RWPE1 (cell line): ENCODE measurements around the gene KDM6B.
A peak's percentile ranks its signal among the peaks of the same experiment; 100 is the strongest.

Experiments used
- CTCF ChIA-PET: fragments of 350-600 bp; sonication (Branson Sonifier 250); formaldehyde crosslinking; extraction: SDS; loops from one replicate; lab custom pipeline; 2021; lab: Yijun Ruan, JAX
- POLR2A ChIA-PET: fragments of 400-600 bp; formaldehyde crosslinking; extraction: SDS; loops from one replicate; lab custom pipeline; 2020; ENCODE audit warnings: antibody characterized with exemption; ENCODE audit not compliant: low non-redundant PET; lab: Yijun Ruan, JAX
- DNase-seq: peaks from one replicate; pipeline ENCODE4 v3.0.0; 2012; ENCODE audit warnings: low spot score
- H3K27ac ChIP-seq: fragments of 450-650 bp; 2 replicates; pipeline ENCODE4 v1.5.1; 2017
- TF ChIP-seq, protein P1 (sequence below): fragments of 450-650 bp; conservative IDR thresholded peaks from 2 replicates; pipeline ENCODE4 v1.5.1; 2017; ENCODE audit warnings: low read depth, mild to moderate bottlenecking

KDM6B gene

GRCh38 chr17:7839876-7840261 is 5.9 kb downstream of the KDM6B start:
- no peak for DNase-seq
- POLR2A ChIA-PET = interaction anchor here (1.2 kb wide), 1 partner anchor 17 kb away, joined by 7 read pairs; the partner anchor contains the start of gene NAA38
- TF ChIP-seq, protein P1, sequence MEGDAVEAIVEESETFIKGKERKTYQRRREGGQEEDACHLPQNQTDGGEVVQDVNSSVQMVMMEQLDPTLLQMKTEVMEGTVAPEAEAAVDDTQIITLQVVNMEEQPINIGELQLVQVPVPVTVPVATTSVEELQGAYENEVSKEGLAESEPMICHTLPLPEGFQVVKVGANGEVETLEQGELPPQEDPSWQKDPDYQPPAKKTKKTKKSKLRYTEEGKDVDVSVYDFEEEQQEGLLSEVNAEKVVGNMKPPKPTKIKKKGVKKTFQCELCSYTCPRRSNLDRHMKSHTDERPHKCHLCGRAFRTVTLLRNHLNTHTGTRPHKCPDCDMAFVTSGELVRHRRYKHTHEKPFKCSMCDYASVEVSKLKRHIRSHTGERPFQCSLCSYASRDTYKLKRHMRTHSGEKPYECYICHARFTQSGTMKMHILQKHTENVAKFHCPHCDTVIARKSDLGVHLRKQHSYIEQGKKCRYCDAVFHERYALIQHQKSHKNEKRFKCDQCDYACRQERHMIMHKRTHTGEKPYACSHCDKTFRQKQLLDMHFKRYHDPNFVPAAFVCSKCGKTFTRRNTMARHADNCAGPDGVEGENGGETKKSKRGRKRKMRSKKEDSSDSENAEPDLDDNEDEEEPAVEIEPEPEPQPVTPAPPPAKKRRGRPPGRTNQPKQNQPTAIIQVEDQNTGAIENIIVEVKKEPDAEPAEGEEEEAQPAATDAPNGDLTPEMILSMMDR = no peak
- H3K27ac ChIP-seq = peak overlapping the region; percentile 75
- CTCF ChIA-PET = interaction anchor here (0.6 to 1.7 kb wide), 2 partner anchors 11 to 167 kb away, joined by 3 to 4 read pairs; no protein-coding TSS in a partner anchor

DNA sequence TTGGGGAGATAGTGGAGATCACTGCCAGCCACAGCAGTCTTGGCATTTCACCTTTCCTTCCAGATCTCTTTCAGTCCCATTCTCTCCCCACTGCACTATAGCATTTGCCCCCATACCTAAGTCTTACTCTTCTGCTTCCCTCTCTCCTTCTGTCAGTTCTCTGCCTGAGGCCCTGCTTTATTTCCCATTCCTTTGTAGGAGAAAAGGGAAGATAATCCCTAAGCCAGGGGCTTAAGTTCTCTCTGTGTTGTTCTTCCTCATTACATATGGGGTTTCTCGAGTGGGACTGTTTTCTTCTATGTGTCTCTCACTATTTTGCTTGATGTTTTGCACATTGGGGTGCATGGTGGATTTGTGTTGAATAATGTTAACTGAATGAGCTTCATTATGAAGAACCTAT is 6.4 kb downstream of the KDM6B start:
- ChIA-PET CTCF (interaction anchor here (0.6 kb wide), 2 partner anchors 149 to 167 kb away, joined by 3 read pairs; no protein-coding TSS in a partner anchor), POLR2A (no interaction called here)
- no peak for DNase-seq
- no peak overlapping the region for H3K27ac ChIP-seq
- TF ChIP-seq, protein P1 = no peak

GRCh38 chr17:7840875-7841274 is 6.9 kb downstream of the KDM6B start:
- DNase-seq = no peak
- CTCF ChIA-PET = interaction anchor here (0.6 kb wide), 2 partner anchors 21 to 148 kb away, joined by 3 read pairs; no protein-coding TSS in a partner anchor
- H3K27ac ChIP-seq = peak overlapping the region; percentile 94
- POLR2A ChIA-PET = no interaction called here
- TF ChIP-seq, protein P1 = no peak

DNA sequence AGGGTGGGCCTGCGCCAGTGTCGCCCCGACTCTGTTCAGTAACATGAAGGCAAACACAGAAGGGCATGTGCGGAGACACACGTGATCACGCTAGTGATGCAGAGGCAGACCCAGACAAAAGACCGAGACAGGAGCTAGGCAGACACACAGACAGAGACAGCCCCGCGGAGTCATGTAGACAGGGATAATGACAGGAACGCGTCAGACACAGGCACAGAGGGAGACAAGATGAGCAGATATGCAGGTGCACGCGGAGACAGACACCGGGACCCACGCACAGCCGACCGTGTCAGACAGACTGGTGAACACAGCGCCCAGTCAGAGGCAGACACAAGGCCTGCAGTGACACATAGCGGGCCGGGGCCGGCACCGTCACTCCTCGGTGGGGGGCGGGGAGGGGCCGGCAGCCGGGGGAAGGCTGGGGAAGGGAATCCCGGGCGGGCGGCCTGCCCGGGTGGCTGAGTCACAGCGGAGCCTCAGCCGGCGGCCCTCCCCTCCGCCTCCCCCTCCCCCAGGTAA is 7.4 kb downstream of the KDM6B start:
- ChIA-PET POLR2A (no interaction called here), CTCF (interaction anchor here (0.6 to 1.3 kb wide), 2 partner anchors 21 to 98 kb away, joined by 3 read pairs; no protein-coding TSS in a partner anchor)
- TF ChIP-seq, protein P1 = peak; percentile 42
- DNase-seq = peak; percentile 81
- peak overlapping the region; percentile 94 for H3K27ac ChIP-seq

DNA sequence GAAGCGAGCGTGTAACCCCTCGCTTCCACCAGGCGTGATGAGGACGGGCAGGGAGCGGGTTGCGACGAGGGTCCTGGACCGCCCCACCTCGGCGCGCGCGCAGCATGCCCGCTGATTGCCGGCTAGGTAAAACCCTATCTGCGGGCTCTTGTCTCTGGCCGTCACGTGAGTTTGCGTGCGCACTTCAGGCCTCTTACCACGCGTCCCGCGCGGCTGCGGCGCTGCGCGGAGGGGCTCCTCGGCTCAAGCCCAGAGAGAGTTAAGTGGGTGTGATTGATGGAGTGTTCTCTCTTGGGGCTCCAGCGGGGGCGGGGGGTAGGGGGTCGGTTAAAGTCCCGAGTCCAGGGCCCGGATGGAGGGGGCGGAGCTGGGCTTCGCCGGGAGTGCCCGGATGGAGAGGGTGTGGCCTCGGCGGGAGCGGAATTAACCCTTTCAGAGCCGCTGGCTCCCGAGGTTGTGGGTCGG is 7.9 kb downstream of the KDM6B start:
- DNase-seq = peak; percentile 84
- TF ChIP-seq, protein P1 = no peak
- POLR2A ChIA-PET = interaction anchor here (1.5 kb wide), 1 partner anchor 9 kb away, joined by 5 read pairs; no protein-coding TSS in a partner anchor
- CTCF ChIA-PET = interaction anchor here (1.3 kb wide), 1 partner anchor 98 kb away, joined by 3 read pairs; no protein-coding TSS in a partner anchor
- H3K27ac ChIP-seq = peak overlapping the region; percentile 94

- ChIA-PET POLR2A (interaction anchor here (1.2 to 1.5 kb wide), 2 partner anchors 9 to 14 kb away, joined by 3 to 5 read pairs; partner anchors contain the start of gene NAA38), CTCF (interaction anchor here (0.5 to 1.3 kb wide), 5 partner anchors 9 to 215 kb away, joined by 3 to 5 read pairs (median 3); partner anchors contain the start of gene TP53)
- TF ChIP-seq, protein P1 = no peak
- H3K27ac ChIP-seq = peak overlapping the region; percentile 94
- DNase-seq = no peak
These were observed 8.6 kb downstream of the KDM6B start for GRCh38 chr17:7842380-7843256.
